ENCODE measurements around the gene RAB1B.

Gene RAB1B

DNA sequence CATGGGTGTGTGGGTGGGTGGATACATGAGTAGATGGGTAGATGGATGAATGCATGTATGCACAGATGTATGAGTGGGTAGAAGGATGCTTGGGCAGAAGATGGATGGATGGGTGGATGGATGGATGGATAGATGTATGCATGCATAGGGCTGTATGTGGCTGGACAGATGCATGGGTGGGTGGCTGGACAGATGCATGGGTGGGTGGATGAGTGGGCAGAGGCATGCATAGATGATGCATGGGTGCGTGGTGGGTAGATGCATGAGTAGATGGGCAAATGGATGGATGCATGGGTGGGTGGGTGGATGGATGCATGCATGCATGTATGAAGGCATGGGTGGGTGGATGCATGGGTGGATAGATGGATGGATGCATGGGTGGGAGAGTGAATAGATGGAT lies 55.2 kb downstream of the RAB1B start:
- Histone ChIP-seq H3K27ac (ENCODE audit: low read depth, low read length) (no peak overlapping the region), H3K4me1 (ENCODE audit: control insufficient read depth, insufficient read depth, low read length, unreplicated experiment) (peaks cover 71% of the 10 kb centered on the region), H3K36me3 (ENCODE audit: insufficient read depth, low read length) (no peaks in the 10 kb centered on the region), H3K27me3 (ENCODE audit: insufficient read depth, low read length) (no peaks in the 10 kb centered on the region), H2AFZ (ENCODE audit: low read length, unreplicated experiment) (no peak overlapping the region), H3K4me3 (ENCODE audit: low read depth, low read length) (no peak overlapping the region), H3K79me2 (ENCODE audit: control insufficient read depth, insufficient read depth, low read length, unreplicated experiment) (no peaks in the 10 kb centered on the region)

DNA sequence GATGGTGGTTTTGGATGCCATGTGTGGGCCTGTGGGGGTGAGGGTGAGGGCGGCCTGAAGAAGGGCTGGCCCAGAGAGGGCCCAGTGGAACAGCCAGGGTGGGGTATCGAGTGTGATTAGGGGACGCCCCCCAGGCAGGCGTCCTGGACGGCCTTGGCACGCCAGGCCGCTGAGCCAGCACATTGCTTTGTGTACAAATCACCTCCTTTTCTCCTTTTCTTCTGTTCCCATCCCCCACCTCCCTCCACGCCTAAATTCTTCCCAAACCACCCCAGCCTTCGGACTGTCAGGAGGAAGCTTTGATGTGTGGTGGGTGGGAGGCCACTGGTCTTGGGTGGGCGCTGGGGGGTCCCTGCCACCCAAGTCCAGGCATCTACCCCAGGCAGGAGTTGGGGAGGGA lies 56.2 kb downstream of the RAB1B start:
- Histone ChIP-seq H2AFZ (ENCODE audit: low read length, unreplicated experiment) (no peak overlapping the region), H3K79me2 (ENCODE audit: control insufficient read depth, insufficient read depth, low read length, unreplicated experiment) (no peaks in the 10 kb centered on the region), H3K36me3 (ENCODE audit: insufficient read depth, low read length) (no peaks in the 10 kb centered on the region), H3K27me3 (ENCODE audit: insufficient read depth, low read length) (no peaks in the 10 kb centered on the region), H3K27ac (ENCODE audit: low read depth, low read length) (peak overlapping the region; percentile 14; the same call in 1 of the 2 replicates), H3K4me3 (ENCODE audit: low read depth, low read length) (no peak overlapping the region), H3K4me1 (ENCODE audit: control insufficient read depth, insufficient read depth, low read length, unreplicated experiment) (peaks cover 68% of the 10 kb centered on the region)

GRCh38 chr11:66325263-66325671 lies 56.8 kb downstream of the RAB1B start:
- H3K4me3 ChIP-seq (ENCODE audit: low read depth, low read length), result no peak overlapping the region
- H3K36me3 ChIP-seq (ENCODE audit: insufficient read depth, low read length), result no peaks in the 10 kb centered on the region
- H3K79me2 ChIP-seq (ENCODE audit: control insufficient read depth, insufficient read depth, low read length, unreplicated experiment), result no peaks in the 10 kb centered on the region
- no peaks in the 10 kb centered on the region for H3K27me3 ChIP-seq (ENCODE audit: insufficient read depth, low read length)
- peaks cover 68% of the 10 kb centered on the region for H3K4me1 ChIP-seq (ENCODE audit: control insufficient read depth, insufficient read depth, low read length, unreplicated experiment)
- H3K27ac ChIP-seq (ENCODE audit: low read depth, low read length), result peak overlapping the region; percentile 86
- H2AFZ ChIP-seq (ENCODE audit: low read length, unreplicated experiment), result no peak overlapping the region

GRCh38 chr11:66326261-66327111 lies 58.0 kb downstream of the RAB1B start:
- Histone ChIP-seq H3K27me3 (ENCODE audit: insufficient read depth, low read length) (no peaks in the 10 kb centered on the region), H3K79me2 (ENCODE audit: control insufficient read depth, insufficient read depth, low read length, unreplicated experiment) (no peaks in the 10 kb centered on the region), H3K36me3 (ENCODE audit: insufficient read depth, low read length) (no peaks in the 10 kb centered on the region), H3K4me1 (ENCODE audit: control insufficient read depth, insufficient read depth, low read length, unreplicated experiment) (peaks cover 67% of the 10 kb centered on the region), H3K4me3 (ENCODE audit: low read depth, low read length) (no peak overlapping the region), H2AFZ (ENCODE audit: low read length, unreplicated experiment) (no peak overlapping the region), H3K27ac (ENCODE audit: low read depth, low read length) (peak overlapping the region; percentile 86)

Data from ACC112 (cell line).